ENCODE results near the gene CTSC.

Gene CTSC

DNA sequence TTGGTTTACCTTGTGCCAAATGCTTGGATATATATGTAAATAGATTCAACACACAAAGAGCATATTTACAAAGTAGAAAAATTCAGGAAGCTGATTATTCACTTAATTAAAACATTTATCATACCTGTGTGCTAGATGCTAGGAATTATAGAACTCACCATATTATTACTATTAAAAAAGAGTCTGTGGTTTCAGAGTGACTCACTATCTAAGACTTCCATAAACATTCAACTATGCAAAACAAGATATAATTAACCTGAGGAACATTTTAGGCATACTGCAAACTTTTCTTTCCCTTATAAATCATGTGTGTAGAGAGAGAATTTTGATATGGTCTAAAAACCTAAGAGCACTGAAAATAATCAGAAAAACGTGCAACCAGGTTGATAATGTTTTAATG is 27.3 kb downstream of the CTSC start:
- ChIA-PET CTCF (no interaction called here), POLR2A (no interaction called here)
- no peak overlapping the region for H3K4me3 ChIP-seq (ENCODE audit: low read depth, low read length)
- no peaks in the 10 kb centered on the region for H3K9me3 ChIP-seq (ENCODE audit: control insufficient read depth, insufficient read depth, low read depth, low read length)
- H3K27ac ChIP-seq (ENCODE audit: extremely low read depth, low read depth, low read length), result no peak overlapping the region
- no peaks in the 10 kb centered on the region for H3K4me1 ChIP-seq (ENCODE audit: control insufficient read depth, insufficient read depth, low read length)
- TF ChIP-seq GLIS1 (tag by site-specific recombination; IDR thresholded peaks at IDR 0.05), result no peak
- TF ChIP-seq MYNN (tag by site-specific recombination; IDR thresholded peaks at IDR 0.05; ENCODE audit: borderline replicate concordance), result no peak
- no peak for TF ChIP-seq ZBTB1 (tag by site-specific recombination; IDR thresholded peaks at IDR 0.05)
- no peak for TF ChIP-seq ZNF610 (tag by site-specific recombination; IDR thresholded peaks at IDR 0.05; ENCODE audit: borderline replicate concordance)
- no peak for TF ChIP-seq ZNF335 (tag by site-specific recombination; conservative IDR thresholded peaks at IDR 0.05)
- peaks cover 0 to 18% of the 10 kb centered on the region in 2 experiments; a peak in 1 of 3 replicates for H3K36me3 ChIP-seq (ENCODE audit: control insufficient read depth in 2 of 2, insufficient read depth in 1 of 2, low read length in 2 of 2)

DNA sequence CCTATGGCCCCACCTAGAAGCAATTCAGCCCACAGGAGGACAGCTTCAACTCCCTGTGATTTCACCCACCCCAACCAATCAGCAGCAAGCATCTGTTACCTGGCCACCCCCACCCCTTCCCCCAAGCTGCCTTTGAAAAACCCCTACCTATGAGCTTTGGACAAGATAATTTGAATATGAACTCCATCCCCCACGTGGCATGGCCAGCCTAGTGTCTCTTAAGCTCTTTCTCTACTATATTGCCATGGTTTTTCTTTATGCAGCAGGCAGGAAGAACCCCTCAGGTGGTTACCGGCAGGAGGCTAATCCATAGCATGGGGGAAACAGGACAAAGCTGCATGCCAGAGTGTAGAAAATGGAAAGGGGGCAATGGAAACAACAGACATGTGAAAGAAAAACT is 29.0 kb downstream of the CTSC start:
- H3K27ac ChIP-seq (ENCODE audit: extremely low read depth, low read depth, low read length), result no peak overlapping the region
- no peak for TF ChIP-seq ZNF518A (tag by site-specific recombination; conservative IDR thresholded peaks at IDR 0.05; ENCODE audit: low read depth)
- peak; percentile 37; the same call in 1 of the 2 replicates for TF ChIP-seq ZIC2 (tag by site-specific recombination; IDR thresholded peaks at IDR 0.05)
- ChIA-PET CTCF (no interaction called here), POLR2A (no interaction called here)
- H3K4me1 ChIP-seq (ENCODE audit: control insufficient read depth, insufficient read depth, low read length), result no peaks in the 10 kb centered on the region
- H3K4me3 ChIP-seq (ENCODE audit: low read depth, low read length), result no peak overlapping the region
- H3K36me3 ChIP-seq (ENCODE audit: control insufficient read depth in 2 of 2, insufficient read depth in 1 of 2, low read length in 2 of 2), result peaks cover 0 to 26% of the 10 kb centered on the region in 2 experiments; a peak in 1 of 3 replicates
- no peaks in the 10 kb centered on the region for H3K9me3 ChIP-seq (ENCODE audit: control insufficient read depth, insufficient read depth, low read depth, low read length)

- ChIA-PET CTCF (no interaction called here), POLR2A (no interaction called here)
- TF ChIP-seq ZFP37 (tag by site-specific recombination; IDR thresholded peaks at IDR 0.05) (no peak), ZBTB8A (tag by site-specific recombination; IDR thresholded peaks at IDR 0.05) (no peak), ZNF362 (tag by site-specific recombination; IDR thresholded peaks at IDR 0.05) (no peak), ZNF16 (tag by site-specific recombination; IDR thresholded peaks at IDR 0.05; ENCODE audit: low read depth) (no peak), PRDM2 (tag by site-specific recombination; IDR thresholded peaks at IDR 0.05; ENCODE audit: borderline replicate concordance) (no peak), ZNF426 (tag by site-specific recombination; IDR thresholded peaks at IDR 0.05) (no peak), ZNF223 (tag by site-specific recombination; IDR thresholded peaks at IDR 0.05) (no peak), ZNF19 (tag by site-specific recombination; IDR thresholded peaks at IDR 0.05; ENCODE audit: low read depth) (no peak), KLF16 (tag by site-specific recombination; IDR thresholded peaks at IDR 0.05) (no peak), ZNF670 (tag by site-specific recombination; IDR thresholded peaks at IDR 0.05; ENCODE audit: low read depth) (no peak)
- TF ChIP-seq, protein P1, sequence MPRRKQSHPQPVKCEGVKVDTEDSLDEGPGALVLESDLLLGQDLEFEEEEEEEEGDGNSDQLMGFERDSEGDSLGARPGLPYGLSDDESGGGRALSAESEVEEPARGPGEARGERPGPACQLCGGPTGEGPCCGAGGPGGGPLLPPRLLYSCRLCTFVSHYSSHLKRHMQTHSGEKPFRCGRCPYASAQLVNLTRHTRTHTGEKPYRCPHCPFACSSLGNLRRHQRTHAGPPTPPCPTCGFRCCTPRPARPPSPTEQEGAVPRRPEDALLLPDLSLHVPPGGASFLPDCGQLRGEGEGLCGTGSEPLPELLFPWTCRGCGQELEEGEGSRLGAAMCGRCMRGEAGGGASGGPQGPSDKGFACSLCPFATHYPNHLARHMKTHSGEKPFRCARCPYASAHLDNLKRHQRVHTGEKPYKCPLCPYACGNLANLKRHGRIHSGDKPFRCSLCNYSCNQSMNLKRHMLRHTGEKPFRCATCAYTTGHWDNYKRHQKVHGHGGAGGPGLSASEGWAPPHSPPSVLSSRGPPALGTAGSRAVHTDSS (tag by site-specific recombination; IDR thresholded peaks at IDR 0.05), result no peak
Measured at GRCh38 chr11:88307749-88308425, 29.6 kb downstream of the CTSC start.

More at GRCh38 chr11:88307749-88308425, 29.6 kb downstream of the CTSC start:
- Histone ChIP-seq H3K9me3 (ENCODE audit: control insufficient read depth, insufficient read depth, low read depth, low read length) (no peaks in the 10 kb centered on the region), H3K4me1 (ENCODE audit: control insufficient read depth, insufficient read depth, low read length) (no peaks in the 10 kb centered on the region), H3K36me3 (ENCODE audit: control insufficient read depth in 2 of 2, insufficient read depth in 1 of 2, low read length in 2 of 2) (peaks cover 0 to 31% of the 10 kb centered on the region in 2 experiments; a peak in 1 of 3 replicates), H3K4me3 (ENCODE audit: low read depth, low read length) (no peak overlapping the region), H3K27ac (ENCODE audit: extremely low read depth, low read depth, low read length) (no peak overlapping the region)
